Tibial nerve (tissue), 3 donors: ENCODE data around the gene AGPAT3.

Experiments
- CTCF ChIP-seq, 5 experiments: fragments of 200-600 bp in 3 of 5; fragments of 450-650 bp in 2 of 5; sonication (generic) in 3 of 5; IDR thresholded peaks; one replicate each; pipeline ENCODE4 v1.5.1; 2016 to 2019; ENCODE audit warnings: antibody characterized with exemption in 5 of 5, mild to moderate bottlenecking in 3 of 5, moderate library complexity in 2 of 5
- POLR2A ChIP-seq, 2 donors: fragments of 450-650 bp; IDR thresholded peaks; one replicate each; pipeline ENCODE4 v1.6.1; 2017; ENCODE audit warnings: antibody characterized with exemption in 2 of 2, mild to moderate bottlenecking in 2 of 2, moderate library complexity in 2 of 2

DNA sequence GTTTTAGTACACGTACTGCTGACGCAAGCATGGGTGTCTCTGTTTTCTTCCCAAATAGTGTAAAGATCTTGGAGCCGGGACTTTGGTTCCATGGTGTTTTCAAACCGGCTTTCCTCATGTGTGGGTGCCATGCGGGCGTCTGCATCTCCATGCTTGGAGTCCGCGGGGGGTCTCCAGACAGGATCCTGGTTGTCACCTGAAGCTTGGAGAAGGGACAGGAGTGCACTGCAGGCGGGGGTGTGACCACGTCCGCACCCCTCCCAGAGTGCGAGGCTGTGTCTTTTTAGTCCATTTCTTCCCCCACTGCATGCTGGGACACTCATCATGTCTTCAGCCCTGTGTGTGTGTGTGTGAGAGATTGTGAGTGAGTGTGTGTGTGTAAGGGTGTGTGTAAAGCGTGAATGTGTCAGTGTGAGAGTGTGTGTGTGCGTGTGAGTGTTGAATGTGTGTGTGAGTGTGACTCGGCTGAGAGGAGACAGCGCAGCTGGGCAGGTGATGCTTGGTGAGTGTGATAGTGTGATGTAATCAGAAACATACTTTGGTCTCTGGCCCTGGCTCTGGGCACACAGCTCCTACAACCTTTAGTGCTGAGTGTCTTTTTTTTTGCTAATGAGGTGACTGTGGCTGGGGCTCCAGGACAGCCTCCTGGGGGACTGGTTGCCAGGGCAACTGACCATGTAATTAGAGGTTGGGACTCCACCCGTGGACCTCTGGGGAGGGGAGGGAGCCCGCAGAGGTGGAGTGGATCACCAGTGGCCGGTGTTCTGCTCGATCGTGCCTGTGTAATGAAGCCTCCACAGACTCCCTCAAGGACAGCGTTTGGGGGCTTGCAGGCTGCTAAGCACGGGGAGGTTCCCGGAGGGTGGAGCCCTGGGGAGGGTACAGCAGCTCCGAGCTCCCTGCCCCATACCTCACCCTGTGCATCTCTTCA is 55.1 kb downstream of the AGPAT3 start:
- TF ChIP-seq CTCF (IDR thresholded peaks at IDR 0.05) (no peak), POLR2A (IDR thresholded peaks at IDR 0.05) (no peak)
